C4-2B (cell line): Measurements from ENCODE around the gene MSMB.

Experiments
- ZFX ChIP-seq: fragments of 450-650 bp; IDR thresholded peaks from 2 replicates; pipeline ENCODE4 v1.6.1; 2017
- TF ChIP-seq, protein P1 (sequence below): fragments of 450-650 bp; conservative IDR thresholded peaks from 2 replicates; pipeline ENCODE4 v1.5.1; 2017; ENCODE audit warnings: mild to moderate bottlenecking

- TF ChIP-seq, protein P1, sequence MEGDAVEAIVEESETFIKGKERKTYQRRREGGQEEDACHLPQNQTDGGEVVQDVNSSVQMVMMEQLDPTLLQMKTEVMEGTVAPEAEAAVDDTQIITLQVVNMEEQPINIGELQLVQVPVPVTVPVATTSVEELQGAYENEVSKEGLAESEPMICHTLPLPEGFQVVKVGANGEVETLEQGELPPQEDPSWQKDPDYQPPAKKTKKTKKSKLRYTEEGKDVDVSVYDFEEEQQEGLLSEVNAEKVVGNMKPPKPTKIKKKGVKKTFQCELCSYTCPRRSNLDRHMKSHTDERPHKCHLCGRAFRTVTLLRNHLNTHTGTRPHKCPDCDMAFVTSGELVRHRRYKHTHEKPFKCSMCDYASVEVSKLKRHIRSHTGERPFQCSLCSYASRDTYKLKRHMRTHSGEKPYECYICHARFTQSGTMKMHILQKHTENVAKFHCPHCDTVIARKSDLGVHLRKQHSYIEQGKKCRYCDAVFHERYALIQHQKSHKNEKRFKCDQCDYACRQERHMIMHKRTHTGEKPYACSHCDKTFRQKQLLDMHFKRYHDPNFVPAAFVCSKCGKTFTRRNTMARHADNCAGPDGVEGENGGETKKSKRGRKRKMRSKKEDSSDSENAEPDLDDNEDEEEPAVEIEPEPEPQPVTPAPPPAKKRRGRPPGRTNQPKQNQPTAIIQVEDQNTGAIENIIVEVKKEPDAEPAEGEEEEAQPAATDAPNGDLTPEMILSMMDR, result no peak
- TF ChIP-seq ZFX, result no peak
Measured at GRCh38 chr10:46031648-46032532, 14.2 kb downstream of the MSMB start.
